Caki2 (cell line): ENCODE results near the gene UBE2D3. TPM values are rescaled to one million over a fixed set of nuclear protein-coding genes. Genes with fewer than 3 reads are reported as not detected.
A peak's percentile ranks its signal among the peaks of the same experiment; 100 is the strongest.
"Not testable (repeated sequence)": the region's sequence is repeated elsewhere in the genome, so short reads cannot be mapped to it uniquely, and the experiment has no call there.

ENCODE experiments used
- DNase-seq: peaks from one replicate; pipeline ENCODE4 v3.0.0-alpha.2; 2015; ENCODE audit warnings: low read depth
- in situ Hi-C: cut with HindIII; loops from 2 replicates; pipeline ENCODE4 v1.10.0; 2016; ENCODE audit warnings: low sequenced_read_pairs, low pct_unique_long_range_greater_than_20kb, mixed read lengths
- total RNA-seq: library from RNA; depleted of rRNA; stranded (reverse); fragments of >200 nt; shearing (Covaris generic); gene quantifications from 2 replicates; pipeline ENCODE4 v1.2.3, GENCODE V29; 2014; ENCODE audit warnings: low replicate concordance

UBE2D3 gene
- total RNA-seq, 1 experiment from 2014 or later, result 337 TPM

GRCh38 chr4:102842367-102842766 lies 15.0 kb upstream of the UBE2D3 start:
- DNase-seq, result no peak
- in situ Hi-C loops, result no loop called here

- in situ Hi-C loops, result no loop called here
Measured at GRCh38 chr4:102836596-102836995, 9.2 kb upstream of the UBE2D3 start.

DNA sequence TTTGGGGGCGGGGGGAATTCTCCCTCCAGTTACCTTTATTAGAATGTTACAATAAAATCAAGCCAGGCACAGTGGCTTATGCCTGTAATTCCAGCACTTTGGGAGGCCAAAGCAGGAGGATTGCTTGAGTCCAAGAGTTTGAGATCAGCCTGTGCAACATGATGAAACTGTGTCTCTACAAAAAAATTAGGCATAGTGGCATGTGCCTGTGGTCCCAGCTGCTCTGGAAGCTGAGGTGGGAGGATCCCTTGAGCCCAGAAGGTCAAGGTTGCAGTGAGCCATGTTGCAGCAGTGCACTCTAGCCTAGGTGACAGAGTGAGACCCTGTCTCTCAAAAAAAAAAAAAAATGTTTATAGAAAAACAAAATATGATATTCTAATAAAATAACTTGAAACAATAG lies 5.3 kb upstream of the UBE2D3 start:
- DNase-seq, result no peak
- in situ Hi-C loops, result no loop called here

More at GRCh38 chr4:102836596-102836995, 9.2 kb upstream of the UBE2D3 start:
- DNase-seq, result no peak

DNA sequence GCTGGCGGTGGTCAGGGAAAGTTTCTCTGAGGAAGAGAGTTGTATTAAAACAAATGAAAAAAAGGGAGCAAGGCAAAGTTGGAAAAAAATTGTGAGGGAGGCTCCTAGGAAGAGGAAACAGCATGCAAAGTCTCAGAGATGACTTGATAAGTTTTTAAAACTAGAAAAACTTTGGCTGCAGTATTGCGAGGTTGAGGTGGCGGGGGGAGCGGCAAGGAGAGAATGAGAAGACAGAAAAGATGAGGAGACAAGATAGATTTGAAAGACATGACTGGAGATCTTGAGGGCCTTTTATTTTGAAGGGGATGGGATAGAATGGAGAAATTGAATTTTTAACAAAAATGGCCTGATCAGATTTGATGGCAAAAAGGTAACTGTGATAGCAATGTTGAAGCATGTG lies 4.8 kb upstream of the UBE2D3 start:
- in situ Hi-C loops, result no loop called here

DNA sequence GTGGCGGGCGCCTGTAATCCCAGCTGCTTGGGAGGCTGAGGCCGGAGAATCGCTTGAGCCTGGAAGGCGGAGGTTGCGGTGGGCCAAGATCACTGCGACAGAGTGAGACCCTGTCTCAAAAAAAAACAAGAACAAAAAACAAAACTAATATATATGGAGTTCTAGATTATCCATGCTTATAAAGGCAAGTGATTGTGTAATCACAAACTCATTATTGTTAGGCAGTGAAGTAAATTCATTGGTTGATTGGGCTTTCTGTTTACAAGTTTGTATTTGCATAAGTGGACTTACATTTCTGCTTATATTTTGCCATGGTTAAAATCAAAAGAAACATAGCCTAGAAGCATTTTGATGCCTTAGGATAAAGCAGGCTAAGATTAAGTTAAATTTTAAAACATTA lies 2.5 kb upstream of the UBE2D3 start:
- in situ Hi-C loops, result no loop called here
- DNase-seq, result no peak

More for the DNA sequence above, 4.8 kb upstream of the UBE2D3 start:
- no peak for DNase-seq

GRCh38 chr4:102828497-102828808 lies 1.1 kb upstream of the UBE2D3 start:
- in situ Hi-C loops, result no loop called here
- no peak for DNase-seq

DNA sequence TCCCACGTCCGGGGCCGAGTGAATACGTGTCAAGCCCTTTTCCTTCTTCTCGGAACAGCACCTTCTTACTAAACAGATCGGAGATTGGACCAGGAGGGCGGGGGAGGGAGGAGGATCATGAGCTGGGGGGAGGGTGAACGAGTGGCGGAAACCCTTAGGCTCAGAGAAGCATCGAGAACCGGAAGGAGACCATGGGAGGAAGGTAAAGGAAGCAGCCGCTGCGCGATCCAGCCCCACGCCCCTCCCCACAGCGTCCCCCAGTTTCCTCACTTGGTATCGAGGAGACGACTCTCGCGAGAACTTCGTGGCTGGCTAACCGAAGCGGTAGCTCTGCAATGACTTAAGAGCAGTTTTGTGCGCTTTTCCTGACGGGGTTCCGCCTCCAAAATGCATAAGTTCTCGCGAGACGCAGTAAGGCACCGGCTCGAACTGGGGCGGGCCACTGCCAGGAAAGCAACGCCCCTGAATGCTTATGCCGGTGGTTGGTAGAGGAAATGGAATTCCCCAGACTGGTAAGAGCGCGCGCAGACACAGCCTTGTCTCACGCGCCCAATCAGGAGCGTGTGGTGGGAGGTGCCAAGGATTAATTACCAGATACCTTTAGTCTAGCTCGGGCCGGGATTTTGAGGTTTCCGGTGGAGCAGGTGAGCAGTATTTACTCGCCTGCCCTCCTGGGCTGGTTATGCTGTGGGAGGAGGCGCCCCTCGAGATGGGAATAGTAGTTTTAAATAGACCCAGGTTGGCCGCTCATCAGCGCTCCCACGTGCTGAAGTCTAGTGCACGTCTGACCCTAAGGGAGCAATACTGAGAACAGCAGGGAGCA lies 534 bp upstream of the UBE2D3 start:
- DNase-seq, result peak; percentile 99
- in situ Hi-C loops, result no loop called here

DNA sequence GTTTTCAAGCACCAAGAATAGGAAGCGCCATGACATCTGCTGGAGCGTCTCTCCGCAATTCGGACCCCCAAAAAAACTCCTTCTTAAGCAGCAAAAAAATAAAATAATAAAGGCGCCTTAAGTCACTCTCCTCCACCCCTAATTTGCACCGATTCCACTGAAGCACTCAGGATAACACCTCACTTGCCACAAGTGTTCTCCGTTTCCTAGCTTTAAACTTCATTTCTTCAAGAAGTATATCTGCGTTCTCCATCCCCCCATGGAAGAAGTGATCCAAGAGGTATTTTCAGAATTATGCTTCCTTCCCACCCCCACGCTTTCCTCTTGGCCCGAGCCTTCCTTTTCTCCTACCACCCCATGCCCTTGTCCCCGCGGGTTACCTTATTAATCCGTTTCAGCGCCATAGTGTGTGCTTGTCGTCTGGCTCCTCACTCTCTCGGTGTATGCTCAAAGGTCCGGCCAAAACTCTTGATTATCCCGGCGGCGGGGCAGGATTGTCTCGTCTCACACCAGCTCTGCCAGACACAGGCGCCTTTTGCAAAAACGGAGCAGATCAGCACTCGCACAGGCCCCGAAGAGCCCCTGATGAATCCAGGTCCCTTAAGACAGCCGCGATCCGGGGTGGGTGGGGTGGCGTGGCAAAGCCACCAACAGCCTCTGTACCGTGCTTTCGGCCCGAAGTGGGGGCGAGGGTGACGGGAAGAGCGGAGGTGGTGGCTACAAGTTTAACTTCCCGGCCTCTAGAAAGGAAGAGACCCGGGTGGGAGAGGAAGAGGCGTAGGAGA lies 1.1 kb downstream of the UBE2D3 start:
- in situ Hi-C loops, result no loop called here
- DNase-seq, result no peak

DNA sequence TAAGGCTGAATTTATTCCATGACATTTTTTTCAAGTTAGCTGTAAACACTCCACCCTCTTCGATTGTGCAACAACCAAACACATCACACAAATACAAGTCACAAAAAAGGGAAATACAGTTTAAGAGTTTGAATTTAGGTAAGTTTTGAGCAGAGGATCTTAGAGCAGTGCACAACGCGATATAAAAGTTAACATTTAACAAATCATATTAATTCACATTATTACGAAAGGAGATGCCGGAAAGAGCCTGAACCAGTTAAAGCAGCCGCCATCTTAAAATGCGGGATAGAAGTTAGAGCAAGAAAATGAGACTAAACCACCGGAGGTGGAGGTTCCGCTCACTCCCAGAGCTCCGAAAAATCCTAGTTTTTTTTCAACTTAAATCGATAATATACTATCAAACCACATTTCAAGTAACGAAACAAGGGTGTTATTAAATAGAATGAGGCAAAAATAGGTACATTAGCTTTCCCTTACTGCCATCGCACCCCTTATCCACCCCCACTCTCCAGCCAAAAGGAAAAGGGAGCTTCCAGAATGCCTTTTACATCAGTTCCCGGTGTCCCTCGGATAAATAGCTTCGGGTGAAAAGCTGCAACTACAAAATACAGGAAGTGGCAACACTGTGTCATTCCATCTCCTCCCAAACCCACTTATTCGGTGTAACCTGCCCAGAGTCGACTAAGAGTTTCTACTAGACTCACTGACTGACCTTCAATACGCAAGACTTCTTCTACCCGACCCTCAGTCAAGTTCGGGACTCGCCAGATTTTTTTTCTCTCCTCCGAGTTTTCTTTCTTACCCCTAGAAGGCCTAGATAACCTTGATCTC lies 1.9 kb downstream of the UBE2D3 start:
- DNase-seq, result peak; percentile 57
- in situ Hi-C loops, result no loop called here

GRCh38 chr4:102824398-102824797 lies 3.0 kb downstream of the UBE2D3 start:
- DNase-seq, result no peak
- in situ Hi-C loops, result no loop called here

GRCh38 chr4:102823897-102824296 lies 3.5 kb downstream of the UBE2D3 start:
- in situ Hi-C loops, result no loop called here
- no peak for DNase-seq

DNA sequence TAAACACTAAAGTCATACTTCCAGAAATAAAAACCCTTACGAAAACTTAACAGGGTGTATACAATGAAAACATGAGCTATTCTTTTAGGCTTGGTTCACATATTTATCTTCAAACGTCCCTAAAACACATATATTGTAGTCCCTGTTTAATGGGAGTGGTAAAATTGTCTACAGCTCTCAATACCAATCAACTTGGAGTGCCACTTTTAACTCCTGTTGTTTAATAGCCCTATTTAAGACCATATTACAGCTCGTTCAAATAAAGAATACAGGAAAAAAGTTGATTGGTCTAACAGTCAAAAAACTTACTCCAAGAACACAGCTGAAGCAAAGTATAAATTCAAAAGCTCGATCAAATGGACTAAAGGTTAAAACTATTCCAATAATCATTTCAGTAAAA lies 3.9 kb downstream of the UBE2D3 start:
- no peak for DNase-seq
- in situ Hi-C loops, result no loop called here

GRCh38 chr4:102819588-102820365 lies 7.6 kb downstream of the UBE2D3 start:
- DNase-seq, result no peak
- in situ Hi-C loops, result no loop called here

DNA sequence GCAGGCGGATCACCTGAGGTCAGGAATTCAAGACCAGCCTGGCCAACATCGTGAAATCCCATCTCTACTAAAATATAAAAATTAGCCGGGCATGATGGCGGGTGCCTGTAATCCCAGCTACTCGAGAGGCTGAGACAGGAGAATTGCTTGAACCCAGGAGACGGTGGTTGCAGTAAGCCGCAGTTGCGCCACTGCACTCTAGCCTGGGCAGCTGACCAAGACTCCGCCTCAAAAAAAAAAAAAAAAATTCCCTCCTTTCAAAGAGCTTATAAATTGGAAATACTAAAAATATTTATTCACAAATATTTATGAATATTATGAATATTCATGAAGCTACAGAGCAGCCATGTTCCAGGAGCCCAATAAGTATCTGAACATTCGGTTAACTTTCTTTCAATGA lies 8.3 kb downstream of the UBE2D3 start:
- in situ Hi-C loops, DNase-seq: not testable (repeated sequence)

DNA sequence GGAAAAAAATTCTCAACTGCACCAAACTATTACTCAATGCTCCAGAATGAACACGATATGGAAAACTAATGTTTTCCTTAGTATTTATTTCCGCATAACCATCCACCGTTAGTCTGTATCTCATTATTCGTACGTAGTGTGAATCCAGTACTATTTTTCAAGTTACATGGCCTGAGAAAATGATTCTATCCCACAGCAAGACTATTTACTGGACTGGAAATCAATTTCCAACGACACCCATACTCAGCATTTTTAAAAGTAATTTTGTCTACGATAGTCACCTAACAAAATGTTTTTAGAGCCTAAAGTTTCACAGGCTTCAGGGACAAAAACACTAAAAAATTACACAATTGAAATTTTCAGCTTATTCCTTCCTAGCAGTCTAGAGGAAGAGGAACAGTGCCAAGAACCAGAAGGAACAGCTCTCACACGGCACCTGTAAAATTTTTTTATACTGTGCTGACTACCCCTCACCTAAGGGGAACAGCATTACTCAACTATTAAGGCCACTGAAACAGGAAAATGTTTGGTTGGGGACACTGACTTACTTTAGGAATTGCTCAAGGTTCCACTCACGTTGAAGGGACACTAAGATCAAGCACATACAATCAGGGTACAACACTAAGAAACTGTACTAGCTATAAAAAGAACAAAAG lies 9.6 kb downstream of the UBE2D3 start:
- in situ Hi-C loops, result no loop called here
- no peak for DNase-seq

DNA sequence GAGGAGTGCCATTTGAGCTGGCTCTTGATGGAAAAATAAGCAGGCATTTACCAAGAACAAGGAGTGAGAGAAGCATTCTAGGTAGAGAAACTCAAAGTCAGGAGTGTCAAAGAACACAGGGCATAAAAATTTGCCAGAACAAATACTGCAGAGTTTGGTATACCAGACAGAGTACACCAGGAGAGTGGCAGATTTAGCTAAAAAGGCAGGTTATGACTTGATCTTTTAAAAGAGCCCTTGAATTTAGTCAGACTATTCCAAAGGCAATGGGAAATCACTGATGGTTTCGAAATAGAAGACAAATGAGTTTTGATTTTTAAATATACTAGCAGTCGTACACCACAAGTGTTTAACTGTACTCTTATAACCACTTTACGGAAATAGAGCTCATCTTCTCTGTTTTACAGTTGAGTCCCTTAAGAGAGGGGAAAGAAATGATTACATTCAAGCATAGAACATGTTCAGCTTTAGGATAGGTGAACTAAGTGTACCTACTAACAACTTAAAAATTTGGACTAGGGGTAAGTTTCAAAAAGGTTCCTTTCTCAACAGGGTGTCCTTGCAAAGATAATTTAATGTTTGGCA lies 10.2 kb downstream of the UBE2D3 start:
- no peak for DNase-seq
- in situ Hi-C loops, result no loop called here

DNA sequence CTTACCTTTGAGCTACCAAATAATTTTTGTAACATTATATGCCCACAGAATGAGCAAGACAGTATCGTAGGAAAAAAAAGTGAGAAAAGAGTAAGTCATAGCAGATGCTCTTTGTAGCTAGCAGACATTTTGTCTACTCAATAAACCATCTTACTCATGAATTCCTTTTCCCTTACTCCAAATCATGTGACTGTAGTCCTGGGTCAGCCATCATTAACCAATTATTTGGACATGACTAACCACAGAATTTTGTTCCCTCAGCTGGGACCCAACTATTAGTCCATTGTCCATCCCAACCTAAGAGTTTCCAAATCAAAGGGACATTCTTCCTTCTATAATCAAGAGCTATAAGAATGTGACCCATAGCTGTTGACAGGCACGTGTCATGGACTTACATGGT lies 11.4 kb downstream of the UBE2D3 start:
- peak; percentile 62 for DNase-seq
- in situ Hi-C loops, result no loop called here
